Mesenchymal stem cell (in vitro differentiated cells and primary cell): Measurements from ENCODE around the gene SSBP2.

Experiments
- DNase-seq: peaks from one replicate; pipeline ENCODE4 v3.0.0-alpha.2; 2013
- H2AFZ ChIP-seq: one replicate; pipeline ENCODE4 v1.6.1; 2013; ENCODE audit warnings: low read depth, mild to moderate bottlenecking, control low read depth, inconsistent platforms, low read length, moderate library complexity
- H2AK5ac ChIP-seq: 2 replicates; pipeline ENCODE4 v1.6.1; 2013; ENCODE audit warnings: low read length, moderate library complexity, mild to moderate bottlenecking, inconsistent platforms; ENCODE audit not compliant: severe bottlenecking
- H2BK120ac ChIP-seq: one replicate; pipeline ENCODE4 v1.6.1; 2013; ENCODE audit warnings: low read depth, mild to moderate bottlenecking, inconsistent platforms, low read length, moderate library complexity
- H2BK12ac ChIP-seq, 2 experiments: one replicate each; pipeline ENCODE4 v1.6.1; 2013; ENCODE audit warnings: inconsistent platforms in 2 of 2, low read length in 2 of 2, mild to moderate bottlenecking in 2 of 2, moderate library complexity in 2 of 2, control low read depth in 1 of 2
- H2BK15ac ChIP-seq: one replicate; pipeline ENCODE4 v1.6.1; 2013; ENCODE audit warnings: mild to moderate bottlenecking, low read depth, inconsistent platforms; ENCODE audit not compliant: poor library complexity, severe bottlenecking
- H2BK5ac ChIP-seq: 2 replicates; pipeline ENCODE4 v1.6.1; 2013; ENCODE audit warnings: low read depth, mild to moderate bottlenecking, low read length, control low read depth, inconsistent platforms; ENCODE audit not compliant: poor library complexity, severe bottlenecking
- H3K14ac ChIP-seq, 2 experiments: one replicate each; pipeline ENCODE4 v1.6.1; 2013; ENCODE audit warnings: inconsistent platforms in 2 of 2, low read length in 2 of 2, control low read depth in 1 of 2, mild to moderate bottlenecking in 1 of 2, moderate library complexity in 1 of 2
- H3K18ac ChIP-seq, 2 experiments: one replicate each; pipeline ENCODE4 v1.6.1; 2013; ENCODE audit warnings: inconsistent platforms in 2 of 2, low read length in 2 of 2, control low read depth in 1 of 2, low read depth in 1 of 2, mild to moderate bottlenecking in 1 of 2
- H3K23ac ChIP-seq, 2 experiments: one replicate each; pipeline ENCODE4 v1.6.1; 2013; ENCODE audit warnings: inconsistent platforms in 2 of 2, low read length in 2 of 2, mild to moderate bottlenecking in 2 of 2, moderate library complexity in 2 of 2, control low read depth in 1 of 2
- H3K27ac ChIP-seq: 2 replicates; pipeline ENCODE4 v1.5.1; 2013; ENCODE audit warnings: mild to moderate bottlenecking, moderate library complexity, low read length, control low read depth, inconsistent platforms; ENCODE audit not compliant: poor library complexity, severe bottlenecking
- H3K27me3 ChIP-seq, 2 experiments: 2 replicates each; pipeline versions ENCODE4 v1.6.1 to v1.7.0; 2013; ENCODE audit warnings: low read length in 2 of 2, mild to moderate bottlenecking in 2 of 2, moderate library complexity in 2 of 2, control low read depth in 1 of 2, inconsistent platforms in 1 of 2; ENCODE audit not compliant: control insufficient read depth in 1 of 2, insufficient read depth in 1 of 2
- H3K36me3 ChIP-seq, 2 experiments: 2 replicates each; pipeline versions ENCODE4 v1.6.1 to v1.7.0; 2013; ENCODE audit warnings: low read length in 2 of 2, control low read depth in 1 of 2, inconsistent platforms in 1 of 2, low read depth in 1 of 2, mild to moderate bottlenecking in 1 of 2; ENCODE audit not compliant: insufficient read depth in 2 of 2, control insufficient read depth in 1 of 2
- H3K4ac ChIP-seq, 2 experiments: one replicate each; pipeline ENCODE4 v1.6.1; 2013; ENCODE audit warnings: inconsistent platforms in 2 of 2, low read length in 2 of 2, mild to moderate bottlenecking in 2 of 2, moderate library complexity in 2 of 2, control low read depth in 1 of 2, low read depth in 1 of 2
- H3K4me1 ChIP-seq: 2 replicates; pipeline ENCODE4 v1.6.1; 2013; ENCODE audit warnings: low read depth, low read length, control low read depth; ENCODE audit not compliant: control insufficient read depth, insufficient read depth
- H3K4me2 ChIP-seq: 2 replicates; pipeline ENCODE4 v1.6.1; 2013; ENCODE audit warnings: low read length, mild to moderate bottlenecking, inconsistent platforms; ENCODE audit not compliant: poor library complexity, severe bottlenecking
- H3K4me3 ChIP-seq, 2 experiments: 2 replicates each; pipeline versions ENCODE4 v1.5.1 to v1.7.0; 2013; ENCODE audit warnings: low read length in 2 of 2, mild to moderate bottlenecking in 2 of 2, control low read depth in 1 of 2, low read depth in 1 of 2; ENCODE audit not compliant: insufficient read depth in 1 of 2
- H3K79me1 ChIP-seq: replicated peaks from 2 replicates; pipeline ENCODE4 v1.6.1; 2013; ENCODE audit warnings: mild to moderate bottlenecking, control low read depth, low read length, inconsistent platforms; ENCODE audit not compliant: poor library complexity, severe bottlenecking
- H3K9ac ChIP-seq: 2 replicates; pipeline ENCODE4 v1.7.0; 2013; ENCODE audit warnings: mild to moderate bottlenecking, low read length, moderate library complexity
- H3K9me3 ChIP-seq: 2 replicates; pipeline ENCODE4 v1.7.0; 2013; ENCODE audit warnings: mild to moderate bottlenecking, low read length; ENCODE audit not compliant: control insufficient read depth
- H4K8ac ChIP-seq: one replicate; pipeline ENCODE4 v1.6.1; 2013; ENCODE audit warnings: inconsistent platforms, mild to moderate bottlenecking, low read length, moderate library complexity
- H4K91ac ChIP-seq: one replicate; pipeline ENCODE4 v1.6.1; 2013; ENCODE audit warnings: mild to moderate bottlenecking, low read length, inconsistent platforms
- WGBS: methylation state at CpG from one replicate; pipeline ENCODE4 v1.1.7; 2013; ENCODE audit warnings: mixed read lengths; 5-methylcytosine and 5-hydroxymethylcytosine counted together

SSBP2 gene

GRCh38 chr5:81522571-81522970 lies 228.3 kb downstream of the SSBP2 start:
- Histone ChIP-seq H2BK12ac (no peak overlapping the region), H3K9ac (no peak overlapping the region), H3K79me1 (no peaks in the 10 kb centered on the region), H2BK5ac (no peak overlapping the region), H2AFZ (no peak overlapping the region), H3K18ac (no peak overlapping the region), H3K4me2 (no peak overlapping the region), H4K91ac (no peak overlapping the region), H3K27ac (no peak overlapping the region), H3K9me3 (no peaks in the 10 kb centered on the region), H2BK15ac (no peak overlapping the region), H3K23ac (no peak overlapping the region), H3K4me1 (no peaks in the 10 kb centered on the region), H2AK5ac (no peak overlapping the region), H3K4ac (no peak overlapping the region), H3K27me3 (no peaks in the 10 kb centered on the region), H3K14ac (no peak overlapping the region), H2BK120ac (no peak overlapping the region), H3K4me3 (no peak overlapping the region), H3K36me3 (no peaks in the 10 kb centered on the region), H4K8ac (no peak overlapping the region)
- WGBS = 90% methylated on average over 1 of the region's 1 CpG
- DNase-seq = no peak

DNA sequence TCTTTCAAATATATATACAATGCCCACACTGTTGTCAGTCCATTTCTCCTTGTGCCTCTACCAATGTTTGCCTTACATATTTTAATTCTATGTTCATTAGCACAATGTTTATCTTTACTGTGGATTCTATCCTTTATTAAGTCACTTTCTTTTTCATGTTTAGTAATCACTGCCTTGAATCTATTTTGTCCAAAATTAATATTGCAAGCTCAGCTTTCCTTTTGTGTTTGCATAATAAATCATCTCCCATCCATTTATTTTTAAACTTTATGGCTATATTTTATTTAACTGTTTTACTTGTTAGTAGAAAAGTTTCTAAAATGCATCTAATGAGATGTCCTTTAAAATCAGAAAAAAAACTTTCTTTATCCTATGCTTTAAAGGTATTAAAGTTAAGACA lies 230.1 kb downstream of the SSBP2 start:
- H3K9me3 ChIP-seq = no peaks in the 10 kb centered on the region
- H2BK15ac ChIP-seq = no peak overlapping the region
- H3K18ac ChIP-seq = no peak overlapping the region
- no peak for DNase-seq
- no peak overlapping the region for H2BK12ac ChIP-seq
- no peaks in the 10 kb centered on the region for H3K36me3 ChIP-seq
- H3K9ac ChIP-seq = no peak overlapping the region
- no peaks in the 10 kb centered on the region for H3K79me1 ChIP-seq
- no peak overlapping the region for H3K4ac ChIP-seq
- H3K4me3 ChIP-seq = no peak overlapping the region
- H2AFZ ChIP-seq = no peak overlapping the region
- no peak overlapping the region for H3K14ac ChIP-seq
- no peak overlapping the region for H3K23ac ChIP-seq
- H4K91ac ChIP-seq = no peak overlapping the region
- H3K27me3 ChIP-seq = no peaks in the 10 kb centered on the region
- H3K4me2 ChIP-seq = no peak overlapping the region
- H2AK5ac ChIP-seq = no peak overlapping the region
- no peak overlapping the region for H2BK120ac ChIP-seq
- no peak overlapping the region for H3K27ac ChIP-seq
- no peak overlapping the region for H4K8ac ChIP-seq
- no peak overlapping the region for H2BK5ac ChIP-seq
- no peaks in the 10 kb centered on the region for H3K4me1 ChIP-seq

DNA sequence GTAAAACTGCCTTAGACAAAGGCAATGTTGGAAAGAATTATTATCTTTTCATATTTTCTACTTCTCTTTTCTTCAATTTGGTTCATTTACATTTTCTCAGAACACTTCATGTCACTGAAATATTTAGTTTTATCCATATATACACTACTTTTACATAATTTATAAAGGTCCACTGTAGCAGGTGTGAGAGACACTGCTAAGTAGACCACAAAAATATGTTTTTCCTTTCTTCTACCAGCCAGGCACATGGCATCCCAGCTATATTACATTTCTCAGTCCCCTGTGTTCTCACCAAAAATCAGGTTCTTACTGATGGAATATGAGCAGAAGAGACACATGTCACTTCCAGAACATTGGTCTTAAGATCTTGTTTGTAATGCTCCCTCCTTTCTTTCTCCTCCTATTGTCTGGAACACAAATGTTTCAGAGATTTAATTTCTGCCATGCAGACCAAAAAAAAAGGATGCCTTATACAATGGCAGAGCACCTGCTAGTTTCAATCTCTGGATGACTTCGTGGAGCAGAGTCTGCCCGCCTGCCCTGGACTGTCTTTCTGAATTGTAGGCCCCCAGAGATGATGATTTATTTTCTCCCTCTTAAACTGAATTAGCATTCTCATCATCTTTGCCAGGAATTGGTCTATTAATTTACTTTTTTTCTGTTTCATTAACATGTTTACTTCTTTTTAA lies 231.5 kb downstream of the SSBP2 start:
- H2BK5ac ChIP-seq = no peak overlapping the region
- no peaks in the 10 kb centered on the region for H3K9me3 ChIP-seq
- H3K18ac ChIP-seq = no peak overlapping the region
- H3K23ac ChIP-seq = no peak overlapping the region
- no peaks in the 10 kb centered on the region for H3K27me3 ChIP-seq
- H2AFZ ChIP-seq = no peak overlapping the region
- no peak overlapping the region for H3K14ac ChIP-seq
- H3K9ac ChIP-seq = no peak overlapping the region
- H3K36me3 ChIP-seq = no peaks in the 10 kb centered on the region
- H2BK120ac ChIP-seq = no peak overlapping the region
- H3K79me1 ChIP-seq = no peaks in the 10 kb centered on the region
- no peaks in the 10 kb centered on the region for H3K4me1 ChIP-seq
- no peak overlapping the region for H2BK12ac ChIP-seq
- WGBS = 95% methylated on average over 2 of the region's 2 CpGs
- H2BK15ac ChIP-seq = no peak overlapping the region
- no peak for DNase-seq
- no peak overlapping the region for H2AK5ac ChIP-seq
- H3K4me2 ChIP-seq = no peak overlapping the region
- no peak overlapping the region for H4K8ac ChIP-seq
- H3K4ac ChIP-seq = no peak overlapping the region
- no peak overlapping the region for H4K91ac ChIP-seq
- no peak overlapping the region for H3K4me3 ChIP-seq
- H3K27ac ChIP-seq = no peak overlapping the region

- Histone ChIP-seq H3K4me2 (no peak overlapping the region), H3K27ac (no peak overlapping the region), H3K9ac (no peak overlapping the region), H3K27me3 (no peaks in the 10 kb centered on the region), H2BK5ac (no peak overlapping the region), H3K4ac (no peak overlapping the region), H3K4me3 (no peak overlapping the region), H3K9me3 (no peaks in the 10 kb centered on the region), H3K36me3 (no peaks in the 10 kb centered on the region), H2AFZ (no peak overlapping the region), H3K23ac (no peak overlapping the region), H3K4me1 (no peaks in the 10 kb centered on the region), H2BK15ac (no peak overlapping the region), H2AK5ac (no peak overlapping the region), H4K91ac (no peak overlapping the region), H3K14ac (no peak overlapping the region), H4K8ac (no peak overlapping the region), H2BK120ac (no peak overlapping the region), H3K79me1 (no peaks in the 10 kb centered on the region), H3K18ac (no peak overlapping the region), H2BK12ac (no peak overlapping the region)
- DNase-seq = peak; percentile 37
Measured at GRCh38 chr5:81517462-81517861, 233.4 kb downstream of the SSBP2 start.
